NB4 (cell line): ENCODE results near the gene LIPG.

Source experiments
- CTCF ChIP-seq: IDR thresholded peaks from one replicate; pipeline ENCODE4 v1.5.1; 2012; ENCODE audit warnings: low read depth, low read length
- MAX ChIP-seq: IDR thresholded peaks from 2 replicates; pipeline ENCODE4 v1.6.1; 2011; ENCODE audit warnings: low read depth, low read length
- MYC ChIP-seq: IDR thresholded peaks from 2 replicates; pipeline ENCODE4 v1.6.1; 2011; ENCODE audit warnings: low read depth, low read length
- POLR2A ChIP-seq: IDR thresholded peaks from 2 replicates; pipeline ENCODE4 v1.6.1; 2011; ENCODE audit warnings: mild to moderate bottlenecking; ENCODE audit not compliant: insufficient read length; ENCODE audit errors: extremely low read depth

DNA sequence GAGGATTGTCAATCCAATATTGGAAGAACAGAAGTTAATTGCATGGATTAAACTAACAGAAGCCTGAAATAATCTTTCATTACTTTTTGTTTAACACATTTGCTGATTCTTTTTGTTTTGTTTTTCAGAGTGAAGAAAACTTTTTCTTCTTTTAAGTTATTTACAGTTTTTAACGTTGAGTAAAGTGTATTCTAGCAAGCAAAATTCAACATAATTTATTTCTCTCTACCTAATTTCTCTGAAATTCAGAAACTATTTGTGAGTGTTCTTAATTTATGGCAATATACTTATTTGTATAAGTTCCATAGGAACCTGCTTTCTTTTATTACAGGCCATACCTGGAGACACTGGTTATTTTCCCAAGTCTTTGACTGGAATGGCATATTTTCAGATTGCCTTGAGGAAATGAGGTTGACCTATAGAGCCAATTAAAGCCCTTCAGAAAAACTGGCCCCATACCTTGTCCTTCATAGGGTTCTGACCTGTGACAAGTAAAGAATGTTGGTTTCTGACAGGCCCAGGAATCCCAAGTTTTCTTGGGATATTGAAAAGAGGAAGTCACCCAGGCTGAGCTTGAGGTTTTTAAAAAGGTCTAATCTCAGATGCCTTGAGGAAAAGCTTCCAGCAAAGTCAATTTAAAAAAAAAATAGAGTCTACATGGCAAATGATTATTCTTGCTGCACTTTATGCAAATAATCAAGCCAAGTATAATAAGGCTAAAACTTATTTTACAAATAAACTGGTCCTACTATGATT lies 26.8 kb upstream of the LIPG start:
- TF ChIP-seq CTCF (no peak), POLR2A (no peak), MAX (no peak), MYC (no peak)
